Thyroid gland (tissue), 4 donors: Measurements from ENCODE around the gene ZSCAN23. TPM values are rescaled to one million over a fixed set of nuclear protein-coding genes. Genes with fewer than 3 reads are reported as not detected.
A peak's percentile ranks its signal among the peaks of the same experiment; 100 is the strongest.
"Not testable (repeated sequence)": the region's sequence is repeated elsewhere in the genome, so short reads cannot be mapped to it uniquely, and the experiment has no call there.

ENCODE experiments used
- DNase-seq, 2 donors: peaks; one replicate each; pipeline ENCODE4 v3.0.0-alpha.2; 2019
- H3K27ac ChIP-seq, 3 donors: fragments of 200-600 bp; sonication (generic); 1 replicate in 2 of 3; 2 replicates in 1 of 3; pipeline ENCODE4 v1.5.1; 2016 to 2019; ENCODE audit warnings: mild to moderate bottlenecking in 1 of 3, moderate library complexity in 1 of 3
- H3K27me3 ChIP-seq: fragments of 200-600 bp; sonication (generic); one replicate; pipeline ENCODE4 v1.5.1; 2019
- H3K36me3 ChIP-seq, 2 donors: fragments of 200-600 bp; sonication (generic); one replicate each; pipeline ENCODE4 v1.5.1; 2016 to 2019
- H3K4me1 ChIP-seq, 2 donors: fragments of 200-600 bp; sonication (generic); one replicate each; pipeline ENCODE4 v1.5.1; 2017 to 2019
- H3K4me3 ChIP-seq, 3 donors: fragments of 200-600 bp; sonication (generic); replicated peaks in 1 of 3; 1 replicate in 2 of 3; 2 replicates in 1 of 3; pipeline ENCODE4 v1.5.1; 2016; ENCODE audit warnings: mild to moderate bottlenecking in 1 of 3
- H3K9me3 ChIP-seq: fragments of 200-600 bp; sonication (generic); one replicate; pipeline ENCODE4 v1.5.1; 2017
- CTCF ChIP-seq, 6 experiments: fragments of 200-600 bp in 3 of 6; fragments of 450-650 bp in 3 of 6; sonication (generic) in 3 of 6; IDR thresholded peaks; one replicate each; pipeline ENCODE4 v1.5.1; 2016 to 2019; ENCODE audit warnings: antibody characterized with exemption in 6 of 6, mild to moderate bottlenecking in 2 of 6, inconsistent platforms in 1 of 6, moderate library complexity in 1 of 6
- POLR2A ChIP-seq, 2 donors: fragments of 450-650 bp; IDR thresholded peaks; one replicate each; pipeline ENCODE4 v1.6.1; 2017; ENCODE audit warnings: antibody characterized with exemption in 2 of 2, mild to moderate bottlenecking in 2 of 2, moderate library complexity in 1 of 2
- WGBS, 2 donors: methylation state at CpG; one replicate each; pipeline ENCODE4 v1.1.5; 2017; 5-methylcytosine and 5-hydroxymethylcytosine counted together
- intact Hi-C: fragments of 100-400 bp; cut with DNase I; formaldehyde crosslinking; loops from one replicate; pipeline ENCODE4 v1.15.1; 2023
- total RNA-seq, 4 donors: library from RNA; depleted of rRNA; stranded (reverse); fragments of >200 nt; gene quantifications; one replicate each; pipeline ENCODE4 v1.2.3, GENCODE V29; 2016

Gene ZSCAN23
- total RNA-seq, 4 donors from 2014 or later, result 4.1 to 8.2 (median 6.6) TPM

GRCh38 chr6:28458568-28458967, 15.3 kb upstream of the ZSCAN23 start:
- no peak for DNase-seq
- Histone ChIP-seq H3K36me3 (no peaks in the 10 kb centered on the region), H3K27ac (no peak overlapping the region), H3K9me3 (no peaks in the 10 kb centered on the region), H3K4me3 (no peak overlapping the region), H3K27me3 (no peaks in the 10 kb centered on the region), H3K4me1 (no peaks in the 10 kb centered on the region)
- TF ChIP-seq CTCF (IDR thresholded peaks at IDR 0.05) (no peak), POLR2A (IDR thresholded peaks at IDR 0.05) (no peak)
- intact Hi-C loops, result no loop called here
- 83 to 85% methylated on average over 1 of the region's 1 CpG for WGBS, 2 donors

- TF ChIP-seq CTCF (IDR thresholded peaks at IDR 0.05) (no peak), POLR2A (IDR thresholded peaks at IDR 0.05) (no peak)
- peaks cover 3 to 4% of the 10 kb centered on the region in 2 donors for H3K4me1 ChIP-seq
- H3K4me3 ChIP-seq, result no peak overlapping the region
- no peaks in the 10 kb centered on the region for H3K9me3 ChIP-seq
- DNase-seq, result no peak
- peaks cover 8% of the 10 kb centered on the region for H3K27me3 ChIP-seq
- H3K27ac ChIP-seq, result no peak overlapping the region
- H3K36me3 ChIP-seq, result no peaks in the 10 kb centered on the region
- 92 to 95% methylated on average over 1 of the region's 1 CpG for WGBS, 2 donors
- intact Hi-C loops, result no loop called here
Measured at GRCh38 chr6:28449056-28449455, 5.8 kb upstream of the ZSCAN23 start.

GRCh38 chr6:28447512-28447906, 4.2 kb upstream of the ZSCAN23 start:
- H3K4me1 ChIP-seq, intact Hi-C loops, H3K9me3 ChIP-seq, H3K4me3 ChIP-seq, H3K36me3 ChIP-seq, DNase-seq, H3K27ac ChIP-seq, H3K27me3 ChIP-seq: not testable (repeated sequence)

- TF ChIP-seq CTCF (IDR thresholded peaks at IDR 0.05) (no peak), POLR2A (IDR thresholded peaks at IDR 0.05) (no peak)
- Histone ChIP-seq H3K36me3 (no peaks in the 10 kb centered on the region), H3K4me1 (peaks cover 4 to 7% of the 10 kb centered on the region in 2 donors), H3K27ac (no peak overlapping the region), H3K4me3 (no peak overlapping the region), H3K9me3 (no peaks in the 10 kb centered on the region), H3K27me3 (peaks cover 8% of the 10 kb centered on the region)
- DNase-seq, result no peak
- WGBS, 2 donors, result 3 to 6% methylated on average over 32 to 33 of the region's 36 CpGs
- intact Hi-C loops, result no loop called here
Measured at GRCh38 chr6:28446818-28447511, 3.7 kb upstream of the ZSCAN23 start.

- intact Hi-C loops, H3K27ac ChIP-seq, H3K4me3 ChIP-seq, H3K27me3 ChIP-seq, H3K36me3 ChIP-seq, DNase-seq, H3K9me3 ChIP-seq, H3K4me1 ChIP-seq: not testable (repeated sequence)
- 86 to 90% methylated on average over 3 of the region's 3 CpGs for WGBS, 2 donors
Measured at GRCh38 chr6:28444759-28445158, 1.5 kb upstream of the ZSCAN23 start.

- Histone ChIP-seq H3K9me3 (no peaks in the 10 kb centered on the region), H3K27ac (no peak overlapping the region), H3K4me1 (peaks cover 4 to 7% of the 10 kb centered on the region in 2 donors), H3K27me3 (peaks cover 8% of the 10 kb centered on the region), H3K36me3 (no peaks in the 10 kb centered on the region), H3K4me3 (peak overlapping the region in 2 of 3 donors; percentile 57 to 78)
- intact Hi-C loops, result no loop called here
- no peak for TF ChIP-seq CTCF (IDR thresholded peaks at IDR 0.05)
- no peak for TF ChIP-seq POLR2A (IDR thresholded peaks at IDR 0.05)
- WGBS, 2 donors, result 54% methylated on average over 7 of the region's 7 CpGs
- DNase-seq, result no peak
Measured at GRCh38 chr6:28442586-28442985, 705 bp downstream of the ZSCAN23 start.
